ENCODE data around the gene HYAL4. TPM values are rescaled to one million over a fixed set of nuclear protein-coding genes. Genes with fewer than 3 reads are reported as not detected.

The HYAL4 gene
- polyA plus RNA-seq, 1 of the 3 experiments (the other 2 are of a cell fraction) = not detected

DNA sequence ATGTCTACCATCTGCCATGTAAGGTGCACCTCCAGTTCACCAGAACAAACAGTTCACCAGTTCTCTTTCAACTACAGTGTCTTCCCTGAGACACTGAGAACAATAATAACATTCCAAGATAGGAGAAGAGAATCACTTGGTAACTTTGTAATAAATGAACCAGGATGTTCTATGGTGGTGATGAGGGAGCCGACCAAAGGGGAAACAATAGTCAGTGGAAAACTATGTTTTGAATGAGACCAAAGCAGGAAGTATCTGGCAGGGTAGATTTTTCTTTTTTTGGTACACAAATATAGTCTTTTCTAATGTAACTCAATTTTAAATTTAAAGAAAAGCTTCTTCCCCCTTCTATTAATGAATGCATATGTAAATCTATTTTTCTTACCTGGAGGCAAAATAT is 20.0 kb downstream of the HYAL4 start:
- DNase-seq = no peak
- Histone ChIP-seq H3K4me1 (ENCODE audit: control insufficient read depth in 1 of 2, insufficient read depth in 2 of 2, low read depth in 1 of 2, low read length in 1 of 2) (no peaks in the 10 kb centered on the region), H4K20me1 (ENCODE audit: insufficient read depth) (no peaks in the 10 kb centered on the region), H3K9ac (no peak overlapping the region), H3K9me2 (no peaks in the 10 kb centered on the region), H3K27ac (ENCODE audit: low read depth in 2 of 2, low read length in 1 of 2) (no peak overlapping the region), H3F3A (replicated peaks; ENCODE audit: insufficient read depth) (no peaks in the 10 kb centered on the region), H3K4me2 (no peak overlapping the region), H3K4me3 (ENCODE audit: low read depth in 2 of 2, low read length in 1 of 2) (no peak overlapping the region), H3K79me2 (ENCODE audit: insufficient read depth) (no peaks in the 10 kb centered on the region), H3K36me3 (replicated peaks in 1 of 2; ENCODE audit: control insufficient read depth in 1 of 2, insufficient read depth in 2 of 2, low read length in 1 of 2) (no peaks in the 10 kb centered on the region), H3K27me3 (ENCODE audit: insufficient read depth) (no peaks in the 10 kb centered on the region), H2AFZ (ENCODE audit: low read depth) (peak overlapping the region; percentile 5; the same call in 1 of the 2 replicates), H3K9me3 (no peaks in the 10 kb centered on the region)
- 47% methylated on average over 1 of the region's 1 CpG for WGBS (ENCODE audit: low lambda C conversion rate)
- TF ChIP-seq POLR2AphosphoS5 (IDR thresholded peaks at IDR 0.05; ENCODE audit: low read depth, low read length) (no peak), TEAD4 (IDR thresholded peaks at IDR 0.05; ENCODE audit: borderline replicate concordance, insufficient read depth) (no peak), CHD2 (IDR thresholded peaks at IDR 0.05; ENCODE audit: low read length, partially characterized antibody) (no peak), PBX3 (IDR thresholded peaks at IDR 0.05) (no peak), ELF1 (IDR thresholded peaks at IDR 0.05) (no peak), NFIC (IDR thresholded peaks at IDR 0.05; ENCODE audit: borderline replicate concordance) (no peak), MEF2A (IDR thresholded peaks at IDR 0.05; ENCODE audit: borderline replicate concordance, low read depth) (no peak), FOSL2 (IDR thresholded peaks at IDR 0.05; ENCODE audit: borderline replicate concordance, low read depth) (no peak), YY1 (IDR thresholded peaks at IDR 0.05; ENCODE audit: low read depth) (no peak), RXRA (IDR thresholded peaks at IDR 0.05; ENCODE audit: borderline replicate concordance, low read depth) (no peak), RAD21 (IDR thresholded peaks at IDR 0.05; ENCODE audit: low read length) (no peak), FOXM1 (IDR thresholded peaks at IDR 0.05; ENCODE audit: low read depth) (no peak), GATA2 (CRISPR knock-in tag; IDR thresholded peaks at IDR 0.05) (no peak)
- TF ChIP-seq, protein P1, sequence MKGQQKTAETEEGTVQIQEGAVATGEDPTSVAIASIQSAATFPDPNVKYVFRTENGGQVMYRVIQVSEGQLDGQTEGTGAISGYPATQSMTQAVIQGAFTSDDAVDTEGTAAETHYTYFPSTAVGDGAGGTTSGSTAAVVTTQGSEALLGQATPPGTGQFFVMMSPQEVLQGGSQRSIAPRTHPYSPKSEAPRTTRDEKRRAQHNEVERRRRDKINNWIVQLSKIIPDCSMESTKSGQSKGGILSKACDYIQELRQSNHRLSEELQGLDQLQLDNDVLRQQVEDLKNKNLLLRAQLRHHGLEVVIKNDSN (IDR thresholded peaks at IDR 0.05; ENCODE audit: borderline replicate concordance, low read depth) = no peak
- TF ChIP-seq, protein P2, sequence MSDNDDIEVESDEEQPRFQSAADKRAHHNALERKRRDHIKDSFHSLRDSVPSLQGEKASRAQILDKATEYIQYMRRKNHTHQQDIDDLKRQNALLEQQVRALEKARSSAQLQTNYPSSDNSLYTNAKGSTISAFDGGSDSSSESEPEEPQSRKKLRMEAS (IDR thresholded peaks at IDR 0.05; ENCODE audit: low read depth) = no peak
- TF ChIP-seq, protein P3, sequence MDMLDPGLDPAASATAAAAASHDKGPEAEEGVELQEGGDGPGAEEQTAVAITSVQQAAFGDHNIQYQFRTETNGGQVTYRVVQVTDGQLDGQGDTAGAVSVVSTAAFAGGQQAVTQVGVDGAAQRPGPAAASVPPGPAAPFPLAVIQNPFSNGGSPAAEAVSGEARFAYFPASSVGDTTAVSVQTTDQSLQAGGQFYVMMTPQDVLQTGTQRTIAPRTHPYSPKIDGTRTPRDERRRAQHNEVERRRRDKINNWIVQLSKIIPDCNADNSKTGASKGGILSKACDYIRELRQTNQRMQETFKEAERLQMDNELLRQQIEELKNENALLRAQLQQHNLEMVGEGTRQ (IDR thresholded peaks at IDR 0.05; ENCODE audit: borderline replicate concordance, low read depth, low read length) = no peak
- TF ChIP-seq, protein P4, sequence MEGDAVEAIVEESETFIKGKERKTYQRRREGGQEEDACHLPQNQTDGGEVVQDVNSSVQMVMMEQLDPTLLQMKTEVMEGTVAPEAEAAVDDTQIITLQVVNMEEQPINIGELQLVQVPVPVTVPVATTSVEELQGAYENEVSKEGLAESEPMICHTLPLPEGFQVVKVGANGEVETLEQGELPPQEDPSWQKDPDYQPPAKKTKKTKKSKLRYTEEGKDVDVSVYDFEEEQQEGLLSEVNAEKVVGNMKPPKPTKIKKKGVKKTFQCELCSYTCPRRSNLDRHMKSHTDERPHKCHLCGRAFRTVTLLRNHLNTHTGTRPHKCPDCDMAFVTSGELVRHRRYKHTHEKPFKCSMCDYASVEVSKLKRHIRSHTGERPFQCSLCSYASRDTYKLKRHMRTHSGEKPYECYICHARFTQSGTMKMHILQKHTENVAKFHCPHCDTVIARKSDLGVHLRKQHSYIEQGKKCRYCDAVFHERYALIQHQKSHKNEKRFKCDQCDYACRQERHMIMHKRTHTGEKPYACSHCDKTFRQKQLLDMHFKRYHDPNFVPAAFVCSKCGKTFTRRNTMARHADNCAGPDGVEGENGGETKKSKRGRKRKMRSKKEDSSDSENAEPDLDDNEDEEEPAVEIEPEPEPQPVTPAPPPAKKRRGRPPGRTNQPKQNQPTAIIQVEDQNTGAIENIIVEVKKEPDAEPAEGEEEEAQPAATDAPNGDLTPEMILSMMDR (IDR thresholded peaks at IDR 0.05) = no peak
- ChIA-PET POLR2A (no interaction called here), CTCF (interaction anchor here (0.6 to 4.1 kb wide), 59 partner anchors 9 to 992 kb away, joined by 3 to 90 read pairs (median 4); partner anchors contain the start of genes HYAL4, LMOD2 and WASL)

Data from SK-N-SH (cell line).